Measurements from ENCODE around the gene SLC30A1.

SLC30A1 gene

GRCh38 chr1:211531194-211532087 is 47.5 kb downstream of the SLC30A1 start:
- Histone ChIP-seq H3K4me1 (ENCODE audit: insufficient read depth, low read length, severe bottlenecking) (no peaks in the 10 kb centered on the region), H3K27me3 (ENCODE audit: insufficient read depth, low read length) (no peaks in the 10 kb centered on the region), H3K9me2 (ENCODE audit: low read depth, low read length) (no peaks in the 10 kb centered on the region), H3K4me3 (ENCODE audit: low read depth, low read length, poor library complexity, severe bottlenecking) (no peak overlapping the region), H3F3A (ENCODE audit: insufficient read depth, low read length) (no peaks in the 10 kb centered on the region), H3K4me2 (ENCODE audit: low read length) (no peak overlapping the region), H4K20me1 (ENCODE audit: insufficient read depth, low read length) (no peaks in the 10 kb centered on the region), H3K9me3 (ENCODE audit: low read length) (no peaks in the 10 kb centered on the region), H3K36me3 (ENCODE audit: insufficient read depth, low read length) (no peaks in the 10 kb centered on the region), H3K79me2 (ENCODE audit: insufficient read depth, low read length) (no peaks in the 10 kb centered on the region), H3K27ac (ENCODE audit: low read depth, low read length, poor library complexity, severe bottlenecking) (no peak overlapping the region), H2AFZ (ENCODE audit: low read length) (no peak overlapping the region), H3K9ac (ENCODE audit: low read length) (no peak overlapping the region)
- TF ChIP-seq EZH2 (IDR thresholded peaks at IDR 0.05; ENCODE audit: borderline replicate concordance, low read length): no peak
- TF ChIP-seq, protein P1, sequence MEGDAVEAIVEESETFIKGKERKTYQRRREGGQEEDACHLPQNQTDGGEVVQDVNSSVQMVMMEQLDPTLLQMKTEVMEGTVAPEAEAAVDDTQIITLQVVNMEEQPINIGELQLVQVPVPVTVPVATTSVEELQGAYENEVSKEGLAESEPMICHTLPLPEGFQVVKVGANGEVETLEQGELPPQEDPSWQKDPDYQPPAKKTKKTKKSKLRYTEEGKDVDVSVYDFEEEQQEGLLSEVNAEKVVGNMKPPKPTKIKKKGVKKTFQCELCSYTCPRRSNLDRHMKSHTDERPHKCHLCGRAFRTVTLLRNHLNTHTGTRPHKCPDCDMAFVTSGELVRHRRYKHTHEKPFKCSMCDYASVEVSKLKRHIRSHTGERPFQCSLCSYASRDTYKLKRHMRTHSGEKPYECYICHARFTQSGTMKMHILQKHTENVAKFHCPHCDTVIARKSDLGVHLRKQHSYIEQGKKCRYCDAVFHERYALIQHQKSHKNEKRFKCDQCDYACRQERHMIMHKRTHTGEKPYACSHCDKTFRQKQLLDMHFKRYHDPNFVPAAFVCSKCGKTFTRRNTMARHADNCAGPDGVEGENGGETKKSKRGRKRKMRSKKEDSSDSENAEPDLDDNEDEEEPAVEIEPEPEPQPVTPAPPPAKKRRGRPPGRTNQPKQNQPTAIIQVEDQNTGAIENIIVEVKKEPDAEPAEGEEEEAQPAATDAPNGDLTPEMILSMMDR (IDR thresholded peaks at IDR 0.05; ENCODE audit: low read length): no peak

- H3K27ac ChIP-seq (ENCODE audit: low read depth, low read length, poor library complexity, severe bottlenecking): no peak overlapping the region
- no peaks in the 10 kb centered on the region for H3K9me3 ChIP-seq (ENCODE audit: low read length)
- no peak overlapping the region for H3K9ac ChIP-seq (ENCODE audit: low read length)
- no peak overlapping the region for H3K4me2 ChIP-seq (ENCODE audit: low read length)
- H3K4me3 ChIP-seq (ENCODE audit: low read depth, low read length, poor library complexity, severe bottlenecking): no peak overlapping the region
- H3K4me1 ChIP-seq (ENCODE audit: insufficient read depth, low read length, severe bottlenecking): no peaks in the 10 kb centered on the region
- no peaks in the 10 kb centered on the region for H3K79me2 ChIP-seq (ENCODE audit: insufficient read depth, low read length)
- no peaks in the 10 kb centered on the region for H3K27me3 ChIP-seq (ENCODE audit: insufficient read depth, low read length)
- no peaks in the 10 kb centered on the region for H3K9me2 ChIP-seq (ENCODE audit: low read depth, low read length)
- TF ChIP-seq EZH2 (IDR thresholded peaks at IDR 0.05; ENCODE audit: borderline replicate concordance, low read length): no peak
- TF ChIP-seq, protein P1 (IDR thresholded peaks at IDR 0.05; ENCODE audit: low read length): no peak
- H3K36me3 ChIP-seq (ENCODE audit: insufficient read depth, low read length): no peaks in the 10 kb centered on the region
- H3F3A ChIP-seq (ENCODE audit: insufficient read depth, low read length): no peaks in the 10 kb centered on the region
- H2AFZ ChIP-seq (ENCODE audit: low read length): no peak overlapping the region
- H4K20me1 ChIP-seq (ENCODE audit: insufficient read depth, low read length): no peaks in the 10 kb centered on the region
Measured at GRCh38 chr1:211530102-211530501, 48.9 kb downstream of the SLC30A1 start.

DNA sequence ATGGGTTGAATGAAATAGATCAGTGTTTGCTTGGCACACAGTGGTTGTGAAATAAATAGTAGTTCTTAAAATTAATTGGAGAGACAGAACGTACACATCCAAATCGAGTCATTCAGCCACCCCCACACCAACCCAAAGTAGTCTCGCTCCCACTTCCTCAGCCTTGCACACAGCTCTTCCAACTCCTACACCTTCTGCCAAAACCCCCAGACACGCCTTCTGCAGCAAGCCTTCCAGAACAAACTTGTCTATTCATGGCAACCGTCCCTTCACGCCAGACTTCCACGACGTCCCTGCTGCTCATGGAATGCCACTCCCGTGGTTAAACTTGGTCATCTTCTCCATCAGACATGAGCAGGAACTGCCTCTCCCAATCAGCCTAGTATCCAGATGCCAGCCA is 49.5 kb downstream of the SLC30A1 start:
- Histone ChIP-seq H2AFZ (ENCODE audit: low read length) (no peak overlapping the region), H3K27ac (ENCODE audit: low read depth, low read length, poor library complexity, severe bottlenecking) (no peak overlapping the region), H3K27me3 (ENCODE audit: insufficient read depth, low read length) (no peaks in the 10 kb centered on the region), H3K9me2 (ENCODE audit: low read depth, low read length) (no peaks in the 10 kb centered on the region), H3K4me1 (ENCODE audit: insufficient read depth, low read length, severe bottlenecking) (no peaks in the 10 kb centered on the region), H3K4me3 (ENCODE audit: low read depth, low read length, poor library complexity, severe bottlenecking) (no peak overlapping the region), H3K9me3 (ENCODE audit: low read length) (no peaks in the 10 kb centered on the region), H4K20me1 (ENCODE audit: insufficient read depth, low read length) (no peaks in the 10 kb centered on the region), H3K9ac (ENCODE audit: low read length) (no peak overlapping the region), H3F3A (ENCODE audit: insufficient read depth, low read length) (no peaks in the 10 kb centered on the region), H3K36me3 (ENCODE audit: insufficient read depth, low read length) (no peaks in the 10 kb centered on the region), H3K4me2 (ENCODE audit: low read length) (no peak overlapping the region), H3K79me2 (ENCODE audit: insufficient read depth, low read length) (no peaks in the 10 kb centered on the region)
- TF ChIP-seq, protein P1 (IDR thresholded peaks at IDR 0.05; ENCODE audit: low read length): no peak
- TF ChIP-seq EZH2 (IDR thresholded peaks at IDR 0.05; ENCODE audit: borderline replicate concordance, low read length): no peak

Data from OCI-LY1 (cell line).